Left forelimb (tissue), 1 donor: ENCODE measurements around the gene ATF6B.

Experiments used
- DNase-seq: peaks from one replicate; pipeline ENCODE4 v3.0.0-alpha.2; 2018; ENCODE audit warnings: low spot score

The ATF6B gene

DNA sequence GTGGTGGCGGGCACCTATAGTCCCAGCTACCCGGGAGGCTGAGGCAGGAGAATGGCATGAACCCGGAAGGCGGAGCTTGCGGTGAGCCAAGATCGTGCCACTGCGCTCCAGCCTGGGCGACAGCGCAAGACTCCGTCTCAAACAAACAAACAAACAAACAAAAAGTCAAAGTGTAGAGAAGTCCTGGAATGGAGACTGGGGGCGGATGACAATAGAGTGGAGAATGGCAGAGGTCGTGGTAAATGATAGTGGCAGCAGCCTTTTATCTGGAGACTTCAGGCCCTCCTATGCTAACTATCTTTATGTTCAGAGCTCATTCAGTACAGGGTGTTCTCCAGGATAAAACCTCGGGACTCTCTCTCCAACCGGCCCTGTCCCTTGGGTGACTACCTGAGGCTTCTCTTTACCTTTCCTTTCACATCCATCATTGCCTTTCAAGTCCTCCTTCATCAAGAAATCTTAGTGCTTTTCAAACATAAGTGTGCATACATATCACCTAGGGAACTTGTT lies 3.4 kb upstream of the ATF6B start:
- no peak for DNase-seq

DNA sequence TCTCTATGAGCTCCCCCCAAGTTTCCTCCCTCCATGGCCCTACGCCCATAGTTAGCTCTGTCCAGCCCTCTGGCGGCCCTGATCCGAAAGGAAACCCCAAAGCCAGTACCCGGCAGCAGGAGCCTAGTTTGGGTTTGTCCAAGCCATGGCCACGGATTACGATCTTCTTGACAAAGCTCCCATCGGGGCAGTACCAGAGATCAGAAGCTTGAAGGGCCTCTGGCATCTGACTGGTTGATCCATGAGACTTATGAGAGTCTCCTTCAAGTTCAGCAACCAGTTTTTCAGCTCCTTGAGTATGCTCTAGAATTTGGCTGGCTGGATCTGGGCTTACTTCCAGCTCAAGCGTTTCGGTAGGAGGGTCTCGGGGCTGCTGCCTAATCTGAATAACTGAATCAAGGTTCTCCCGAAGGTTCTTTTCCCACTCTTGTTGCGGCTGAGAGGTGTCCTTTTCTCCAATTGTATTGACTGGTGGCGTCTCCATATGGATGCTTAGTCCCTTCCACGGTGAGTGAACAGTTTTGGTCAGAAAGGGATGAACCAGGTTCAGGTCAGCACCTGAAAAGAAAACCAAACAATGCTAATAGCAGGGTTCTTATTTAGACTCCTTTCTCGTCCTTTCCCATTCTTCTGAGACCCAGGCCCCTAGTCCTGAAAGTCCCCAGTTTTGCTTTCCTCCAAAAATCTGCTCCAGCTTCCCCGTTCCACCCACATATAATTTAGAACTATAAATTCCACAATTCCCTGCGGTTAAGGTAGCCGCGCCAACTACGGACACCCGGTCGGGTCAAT lies 1.4 kb upstream of the ATF6B start:
- no peak for DNase-seq

GRCh38 chr6:32128751-32129296 lies 778 bp upstream of the ATF6B start:
- DNase-seq: no peak

DNA sequence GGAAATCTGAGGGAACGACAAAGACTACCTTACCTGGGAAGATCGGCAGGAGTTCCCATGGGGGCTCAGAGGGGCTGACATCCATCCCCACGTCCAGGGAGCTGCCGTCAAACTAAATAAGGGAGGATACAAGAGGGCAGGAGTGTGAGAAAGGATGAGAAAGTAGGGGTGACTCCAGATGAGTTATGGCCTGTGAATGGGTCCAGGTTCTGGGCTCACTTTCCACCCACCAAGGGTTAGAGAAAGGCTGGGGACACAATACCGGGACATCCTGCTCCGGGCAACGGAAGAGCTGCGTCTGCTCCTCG lies 683 bp downstream of the ATF6B start:
- DNase-seq: no peak

DNA sequence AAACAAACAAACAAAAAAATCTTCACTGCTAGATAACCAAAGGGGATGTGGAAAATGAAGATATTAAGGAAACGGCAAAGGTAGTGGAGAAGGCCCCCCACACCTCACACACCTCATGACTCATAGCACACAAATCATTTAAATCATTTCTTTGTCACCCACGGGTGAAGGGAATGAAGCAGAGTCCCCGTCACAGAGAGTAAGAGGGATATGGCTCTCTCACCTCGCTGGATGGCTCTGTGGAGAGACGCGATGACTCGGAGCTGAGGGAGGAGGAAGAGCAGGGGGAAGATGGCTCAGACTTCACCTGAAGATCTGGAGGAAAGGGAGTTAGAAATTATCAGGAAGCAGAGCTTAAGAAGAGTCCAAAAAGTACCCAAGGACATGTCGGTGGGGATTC lies 1.2 kb downstream of the ATF6B start:
- DNase-seq: no peak

- no peak for DNase-seq
These were observed 4.4 kb downstream of the ATF6B start for GRCh38 chr6:32123681-32124080.

- DNase-seq: no peak
These were observed 7.4 kb downstream of the ATF6B start for GRCh38 chr6:32120573-32121059.

GRCh38 chr6:32118782-32119628 lies 9.0 kb downstream of the ATF6B start:
- peak; percentile 88 for DNase-seq

DNA sequence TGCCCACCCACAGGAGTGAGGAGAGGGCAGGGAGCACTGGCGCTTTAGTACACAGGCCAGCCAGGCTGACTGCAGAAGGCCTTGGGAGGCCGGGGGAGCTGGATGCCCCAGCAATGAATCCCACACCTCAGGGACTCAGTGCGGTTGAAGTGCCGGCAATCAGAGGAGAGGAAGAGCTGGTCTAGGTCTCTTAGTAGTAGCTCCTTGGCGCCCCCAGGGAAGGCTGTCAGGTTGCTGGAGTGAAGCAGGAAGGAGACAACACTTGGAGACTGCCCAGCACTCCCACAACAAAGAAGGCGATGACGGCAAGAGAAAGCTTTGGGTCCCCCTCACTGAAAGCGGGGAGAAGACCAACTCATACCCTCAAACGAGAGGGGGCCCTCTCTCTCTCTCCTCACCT lies 10.6 kb downstream of the ATF6B start:
- no peak for DNase-seq

DNA sequence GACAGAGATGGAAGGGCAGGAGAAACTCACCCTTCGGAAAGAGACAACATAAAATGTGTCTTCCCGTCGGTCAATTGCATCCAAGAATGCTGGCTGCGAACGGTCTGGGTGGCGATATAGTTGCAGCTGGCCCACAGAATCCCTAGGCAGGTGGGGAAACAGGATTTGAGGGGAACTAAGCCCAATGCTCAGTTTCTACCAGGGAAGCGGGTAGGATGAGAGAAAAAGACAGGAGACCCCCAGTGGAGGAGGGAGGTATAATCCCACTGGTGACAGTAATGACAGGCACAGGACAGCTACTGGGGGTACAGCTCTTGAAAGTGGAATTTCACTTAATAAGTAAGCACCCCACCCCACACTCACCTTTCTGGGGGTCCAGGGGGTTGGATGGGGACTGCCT lies 11.4 kb downstream of the ATF6B start:
- no peak for DNase-seq

GRCh38 chr6:32115623-32116022 lies 12.4 kb downstream of the ATF6B start:
- DNase-seq: no peak

DNA sequence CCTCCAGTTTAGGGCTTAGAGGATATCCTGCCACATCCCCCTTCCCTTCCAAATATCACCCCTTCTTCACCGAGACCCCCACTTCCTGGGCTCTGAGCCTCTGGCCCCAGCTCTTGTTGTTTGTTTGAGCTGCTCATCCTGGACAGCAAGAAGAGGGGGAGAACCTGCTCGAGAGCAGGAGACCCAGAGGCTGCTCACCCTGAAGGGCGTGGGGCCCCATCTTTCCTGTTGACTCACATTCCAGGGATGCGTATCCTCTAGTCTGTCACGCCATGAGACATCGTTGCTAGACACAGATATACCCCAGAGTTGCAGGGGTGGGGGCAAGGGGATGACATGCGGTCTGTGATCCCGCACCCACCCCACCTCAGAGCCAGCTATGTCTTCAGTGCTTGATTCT lies 13.2 kb downstream of the ATF6B start:
- DNase-seq: no peak

- DNase-seq: peak; percentile 84
These were observed 14.4 kb downstream of the ATF6B start for GRCh38 chr6:32113386-32114352.

DNA sequence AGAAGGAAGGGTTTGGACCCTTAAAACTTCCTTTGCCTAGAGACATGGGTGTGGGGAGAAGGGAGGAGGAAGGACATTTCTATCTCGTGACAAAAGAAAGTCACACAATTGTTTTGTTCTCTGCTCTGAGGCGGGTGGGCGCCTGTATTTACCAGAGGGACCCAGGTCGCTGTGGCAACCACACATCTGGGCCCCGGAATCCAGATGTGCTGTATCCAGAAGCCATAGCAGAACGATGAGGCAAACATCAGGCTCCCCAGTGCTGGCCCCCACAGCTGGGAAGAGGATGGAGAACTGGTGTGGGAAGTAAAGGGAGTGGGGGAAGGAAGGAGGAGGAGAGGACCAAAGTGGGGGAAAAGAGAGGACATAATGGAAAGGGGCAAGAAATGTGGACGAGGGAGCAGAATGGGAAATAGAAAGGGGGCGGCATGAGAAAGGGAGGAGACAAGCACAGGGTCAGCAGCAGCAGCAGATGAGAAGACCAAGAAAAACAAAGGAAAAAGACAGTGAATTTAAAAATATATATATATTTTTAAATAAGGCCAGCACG lies 15.5 kb downstream of the ATF6B start:
- peak; percentile 90 for DNase-seq

DNA sequence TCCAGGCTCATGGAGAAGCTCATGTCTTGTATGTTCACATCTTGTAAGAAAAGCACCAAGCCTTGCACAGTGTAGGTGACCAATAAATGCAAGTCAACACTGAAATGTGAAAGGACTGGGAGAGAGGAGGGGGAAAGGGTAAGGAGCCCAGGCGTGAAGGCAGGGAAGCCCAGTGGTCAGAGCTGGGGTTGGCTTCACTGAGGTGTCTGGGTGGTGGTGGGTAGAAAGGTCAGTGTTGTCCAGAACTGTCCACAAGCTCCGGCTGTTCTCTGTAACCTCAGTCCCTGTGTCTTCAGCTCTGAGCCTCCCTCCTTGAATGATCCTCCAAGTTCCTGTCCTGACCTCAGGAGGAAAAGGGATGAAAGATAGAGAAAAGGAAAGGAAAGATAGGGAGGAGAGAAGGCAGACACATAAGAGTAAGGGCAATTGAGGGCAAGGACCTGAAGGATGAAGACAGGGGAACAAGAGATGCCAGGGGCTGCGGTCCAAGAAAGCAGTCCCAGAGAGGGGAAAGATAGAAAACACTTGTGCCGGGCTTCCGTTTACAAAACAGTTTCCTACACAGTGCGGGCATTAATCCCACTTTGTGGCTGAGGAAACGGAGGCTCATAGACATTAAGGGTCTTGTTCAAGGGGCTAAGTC lies 16.5 kb downstream of the ATF6B start:
- DNase-seq: no peak

DNA sequence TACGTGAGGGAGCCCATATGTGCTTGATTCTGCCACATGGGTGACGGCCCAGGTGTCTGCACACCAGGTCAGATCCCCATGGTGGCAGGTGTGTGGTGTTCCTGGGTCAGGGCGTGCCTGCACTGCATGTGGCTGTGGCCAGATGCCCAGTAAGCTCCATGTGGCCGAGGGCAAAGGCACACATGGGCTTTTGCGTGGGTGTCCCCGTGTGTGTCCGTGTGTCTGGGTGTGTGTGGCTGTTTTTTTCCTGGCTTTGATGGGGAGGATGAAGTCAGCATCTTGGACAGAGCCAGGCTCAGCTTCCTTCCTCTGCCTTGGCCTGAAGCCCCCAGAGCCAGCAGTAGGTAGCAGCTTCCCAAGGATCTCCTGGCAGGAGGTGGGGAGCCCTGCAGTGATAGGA lies 17.4 kb downstream of the ATF6B start:
- DNase-seq: no peak

- no peak for DNase-seq
These were observed 18.3 kb downstream of the ATF6B start for GRCh38 chr6:32109765-32110160.

DNA sequence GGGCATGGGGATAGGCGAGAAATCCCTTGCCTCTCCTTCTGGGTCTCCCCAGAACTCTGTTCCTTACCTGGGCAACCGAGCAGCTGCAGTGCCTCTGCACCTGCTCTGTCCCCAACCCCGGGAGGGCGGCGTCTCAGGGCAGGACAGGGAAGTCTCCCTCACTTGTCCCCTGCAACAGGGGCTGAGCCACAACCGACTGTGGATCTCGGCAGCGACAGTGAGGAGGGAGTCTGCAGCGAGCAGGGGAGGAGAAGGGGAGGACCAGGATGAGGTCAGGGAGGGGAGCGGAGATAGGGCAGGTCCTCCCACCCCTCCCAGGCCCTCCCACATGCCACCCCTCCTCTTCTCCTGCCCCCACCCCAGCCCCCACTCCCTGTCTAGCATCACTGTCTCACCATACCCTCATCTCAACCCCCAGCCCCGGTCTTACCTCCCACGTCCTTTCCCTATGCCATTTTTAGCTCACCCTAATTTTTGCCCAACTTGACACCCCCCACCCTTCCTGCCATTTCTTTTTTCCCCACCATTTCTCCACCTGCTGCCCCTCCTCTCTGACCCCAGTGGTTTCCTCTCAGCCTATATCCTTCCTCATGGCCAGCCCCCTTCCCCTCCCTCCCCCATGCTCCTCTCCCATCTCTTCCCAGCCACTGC lies 18.8 kb downstream of the ATF6B start, which contains the start of gene TNXB:
Gene TNXB (minus strand): TSS at position 225 of the 651 bp plus-strand sequence. CDS start 11,140 bp downstream, outside the sequence.
- no peak for DNase-seq

DNA sequence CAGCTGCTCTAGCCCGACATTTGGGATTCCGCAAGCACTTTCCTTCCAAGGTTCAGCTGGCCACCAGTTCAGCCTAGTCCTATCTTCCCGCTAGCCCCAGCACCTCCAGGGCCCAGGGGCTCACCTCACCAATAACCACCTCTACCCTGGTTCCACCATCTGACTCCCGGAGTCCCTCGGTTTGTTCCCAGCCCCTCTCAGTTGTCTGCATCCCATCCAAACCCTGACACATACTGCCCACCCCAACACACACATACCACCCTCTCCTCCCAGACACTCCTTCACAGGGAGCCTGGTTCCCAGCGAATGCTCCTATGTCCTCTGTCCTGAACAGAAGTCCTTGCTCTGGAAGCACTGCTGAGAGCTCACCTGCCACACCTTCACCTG lies 19.3 kb downstream of the ATF6B start:
- DNase-seq: no peak

DNA sequence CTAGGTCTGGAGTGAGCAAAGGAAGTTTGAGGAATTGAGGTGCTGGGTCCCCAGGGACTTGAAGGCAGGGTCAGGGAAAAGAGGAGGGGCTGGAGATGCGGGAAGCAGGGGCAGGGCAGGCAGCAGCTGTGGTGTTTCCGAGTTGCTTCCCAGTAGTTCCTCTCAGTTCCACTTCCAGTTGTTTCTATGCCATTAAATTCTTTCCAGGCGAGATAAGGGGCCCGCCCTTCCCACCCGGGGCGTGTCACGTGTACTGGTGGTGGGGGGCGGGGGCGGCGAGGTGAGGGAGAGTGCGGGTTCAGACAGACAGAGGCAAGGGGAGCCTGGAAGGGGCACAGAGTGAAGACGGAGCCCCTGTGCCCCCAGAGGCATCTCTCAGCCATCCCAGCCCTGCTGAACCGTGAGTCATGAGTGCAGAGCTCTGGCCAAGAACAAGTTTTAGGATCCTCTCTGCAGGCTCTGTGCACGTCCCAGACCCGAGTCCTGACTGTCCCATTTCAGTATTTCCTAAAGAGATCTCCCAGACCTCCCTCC lies 19.9 kb downstream of the ATF6B start:
- peak; percentile 90 for DNase-seq
